A673 (cell line): ENCODE measurements around the gene ARHGAP32. TPM values are rescaled to one million over a fixed set of nuclear protein-coding genes. Genes with fewer than 3 reads are reported as not detected.

ENCODE experiments used
- BruUV-seq: library from RNA; stranded (reverse); fragments of 400-500 nt; replicated peaks from 2 replicates; lab custom pipeline; 2021; lab: Mats Ljungman, UMichigan
- CTCF ChIA-PET: fragments of 300-600 bp; sonication (Branson Sonifier 250); formaldehyde crosslinking; loops from one replicate; lab custom pipeline; 2022; ENCODE audit warnings: antibody characterized with exemption; lab: Charles Lee
- POLR2A ChIA-PET: fragments of 300-600 bp; sonication (Branson Sonifier 250); formaldehyde crosslinking; loops from one replicate; lab custom pipeline; 2022; ENCODE audit warnings: antibody characterized with exemption; ENCODE audit not compliant: low non-redundant PET; lab: Charles Lee
- DNase-seq: peaks from one replicate; pipeline ENCODE4 v3.0.0-alpha.2; 2015; ENCODE audit warnings: low spot score
- H3K27ac ChIP-seq: fragments of 200-600 bp; sonication (generic); 2 replicates; pipeline ENCODE4 v1.5.1; 2016; ENCODE audit warnings: mixed run types, low read depth, mild to moderate bottlenecking, mixed read lengths, antibody characterized with exemption, low read length; ENCODE audit not compliant: poor library complexity, severe bottlenecking
- H3K27me3 ChIP-seq: fragments of 200-600 bp; sonication (generic); replicated peaks from 2 replicates; pipeline ENCODE4 v1.6.1; 2017; ENCODE audit warnings: mixed run types, low read depth, mild to moderate bottlenecking, mixed read lengths, antibody characterized with exemption, low read length; ENCODE audit not compliant: insufficient read depth, poor library complexity
- H3K36me3 ChIP-seq: fragments of 200-600 bp; sonication (generic); 2 replicates; pipeline ENCODE4 v1.6.1; 2016; ENCODE audit warnings: mixed run types, mild to moderate bottlenecking, mixed read lengths, antibody characterized with exemption, low read length; ENCODE audit not compliant: insufficient read depth, poor library complexity, severe bottlenecking
- H3K4me1 ChIP-seq: fragments of 200-600 bp; sonication (generic); 2 replicates; pipeline ENCODE4 v1.6.1; 2017; ENCODE audit warnings: mixed run types, mild to moderate bottlenecking, mixed read lengths, antibody characterized with exemption, low read length; ENCODE audit not compliant: insufficient read depth, poor library complexity, severe bottlenecking
- H3K4me3 ChIP-seq: fragments of 200-600 bp; sonication (generic); 2 replicates; pipeline ENCODE4 v1.5.1; 2016; ENCODE audit warnings: low read depth, mixed run types, mild to moderate bottlenecking, mixed read lengths, low read length; ENCODE audit not compliant: poor library complexity, severe bottlenecking
- H3K9me3 ChIP-seq: fragments of 200-600 bp; sonication (generic); 2 replicates; pipeline ENCODE4 v1.6.1; 2016; ENCODE audit warnings: mixed run types, low read depth, mild to moderate bottlenecking, mixed read lengths, antibody characterized with exemption, low read length; ENCODE audit not compliant: poor library complexity, severe bottlenecking
- EZH2 ChIP-seq: fragments of 200-600 bp; sonication (generic); IDR thresholded peaks from 2 replicates; pipeline ENCODE4 v1.6.1; 2017; ENCODE audit warnings: borderline replicate concordance, low read depth, mild to moderate bottlenecking, mixed read lengths, antibody characterized with exemption, low read length; ENCODE audit not compliant: poor library complexity, severe bottlenecking
- intact Hi-C: fragments of 100-400 bp; cut with micrococcal nuclease; formaldehyde crosslinking; loops from one replicate; pipeline ENCODE4 v1.10.0; 2022; ENCODE audit not compliant: unreplicated experiment
- total RNA-seq: library from RNA; stranded (reverse); gene quantifications from 2 replicates; pipeline ENCODE4 v1.2.3, GENCODE V29; 2021
- TF ChIP-seq, protein P1 (sequence below): fragments of 300-800, 200-600 bp; sonication (generic); conservative IDR thresholded peaks from 2 replicates; pipeline ENCODE4 v1.5.1; 2017; ENCODE audit warnings: low read depth, mild to moderate bottlenecking, antibody characterized with exemption, low read length, moderate library complexity, mixed read lengths

ARHGAP32 gene
- total RNA-seq, 1 experiment from 2014 or later, result 42.8 TPM

GRCh38 chr11:128938156-128938885 lies 253.8 kb downstream of the ARHGAP32 start:
- Histone ChIP-seq H3K36me3 (no peaks in the 10 kb centered on the region), H3K9me3 (no peaks in the 10 kb centered on the region), H3K4me1 (no peaks in the 10 kb centered on the region), H3K27me3 (no peaks in the 10 kb centered on the region), H3K27ac (no peak overlapping the region), H3K4me3 (no peak overlapping the region)
- CTCF ChIA-PET, result no interaction called here
- intact Hi-C loops, result no loop called here
- BruUV-seq, result no TSS peak
- DNase-seq, result no peak
- POLR2A ChIA-PET, result no interaction called here
- TF ChIP-seq, protein P1, sequence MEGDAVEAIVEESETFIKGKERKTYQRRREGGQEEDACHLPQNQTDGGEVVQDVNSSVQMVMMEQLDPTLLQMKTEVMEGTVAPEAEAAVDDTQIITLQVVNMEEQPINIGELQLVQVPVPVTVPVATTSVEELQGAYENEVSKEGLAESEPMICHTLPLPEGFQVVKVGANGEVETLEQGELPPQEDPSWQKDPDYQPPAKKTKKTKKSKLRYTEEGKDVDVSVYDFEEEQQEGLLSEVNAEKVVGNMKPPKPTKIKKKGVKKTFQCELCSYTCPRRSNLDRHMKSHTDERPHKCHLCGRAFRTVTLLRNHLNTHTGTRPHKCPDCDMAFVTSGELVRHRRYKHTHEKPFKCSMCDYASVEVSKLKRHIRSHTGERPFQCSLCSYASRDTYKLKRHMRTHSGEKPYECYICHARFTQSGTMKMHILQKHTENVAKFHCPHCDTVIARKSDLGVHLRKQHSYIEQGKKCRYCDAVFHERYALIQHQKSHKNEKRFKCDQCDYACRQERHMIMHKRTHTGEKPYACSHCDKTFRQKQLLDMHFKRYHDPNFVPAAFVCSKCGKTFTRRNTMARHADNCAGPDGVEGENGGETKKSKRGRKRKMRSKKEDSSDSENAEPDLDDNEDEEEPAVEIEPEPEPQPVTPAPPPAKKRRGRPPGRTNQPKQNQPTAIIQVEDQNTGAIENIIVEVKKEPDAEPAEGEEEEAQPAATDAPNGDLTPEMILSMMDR, result no peak
- no peak for TF ChIP-seq EZH2

- Histone ChIP-seq H3K4me1 (no peaks in the 10 kb centered on the region), H3K27ac (no peak overlapping the region), H3K4me3 (no peak overlapping the region), H3K27me3 (no peaks in the 10 kb centered on the region), H3K36me3 (no peaks in the 10 kb centered on the region), H3K9me3 (no peaks in the 10 kb centered on the region)
- no TSS peak for BruUV-seq
- intact Hi-C loops, result no loop called here
- ChIA-PET POLR2A (no interaction called here), CTCF (no interaction called here)
- TF ChIP-seq, protein P1, result no peak
- no peak for TF ChIP-seq EZH2
- no peak for DNase-seq
Measured at GRCh38 chr11:128937480-128937879, 254.6 kb downstream of the ARHGAP32 start.

DNA sequence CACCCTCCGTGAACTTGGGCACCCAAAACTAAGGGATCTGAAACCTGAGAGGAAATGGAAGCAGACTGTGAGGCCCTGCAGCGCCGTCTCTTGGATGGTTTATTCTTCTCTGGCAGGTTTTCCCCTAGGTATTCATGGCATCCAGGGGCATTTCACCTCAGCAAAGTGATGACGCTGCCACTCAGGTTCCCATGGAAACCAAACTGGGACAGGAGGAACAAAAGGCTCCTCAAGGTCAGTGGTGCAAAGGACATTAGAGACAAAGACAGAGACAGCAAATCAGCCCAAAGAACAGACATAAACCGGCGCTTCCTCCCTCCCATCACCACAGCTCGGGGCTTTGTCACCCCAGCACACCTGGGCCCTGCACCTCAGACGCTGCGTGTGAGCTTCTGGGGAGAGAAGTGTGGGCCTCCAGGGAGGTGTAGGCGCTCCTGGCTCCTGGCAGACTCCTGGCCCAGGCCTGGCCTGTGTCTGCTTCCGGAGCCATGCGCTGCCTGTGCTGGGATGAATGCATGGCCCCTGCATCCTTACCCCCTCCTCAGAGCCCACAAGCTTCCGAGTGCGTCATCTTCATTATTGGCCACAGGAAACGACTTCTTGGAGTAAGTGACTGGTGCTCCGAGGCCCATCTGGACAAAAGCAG lies 255.4 kb downstream of the ARHGAP32 start:
- Histone ChIP-seq H3K9me3 (no peaks in the 10 kb centered on the region), H3K36me3 (no peaks in the 10 kb centered on the region), H3K27me3 (no peaks in the 10 kb centered on the region), H3K4me1 (no peaks in the 10 kb centered on the region), H3K4me3 (no peak overlapping the region), H3K27ac (no peak overlapping the region)
- intact Hi-C loops, result no loop called here
- no peak for DNase-seq
- ChIA-PET CTCF (no interaction called here), POLR2A (no interaction called here)
- TF ChIP-seq EZH2, result no peak
- TF ChIP-seq, protein P1, result no peak
- BruUV-seq, result no TSS peak
